UCSD-AML1 (cell line): ENCODE data around the gene UTP18.
"Not testable (repeated sequence)": the region's sequence is repeated elsewhere in the genome, so short reads cannot be mapped to it uniquely, and the experiment has no call there.

Source experiments
- DNase-seq: peaks from one replicate; lab custom pipeline; 2025; ENCODE audit not compliant: unreplicated experiment; lab: John Stamatoyannopoulos, UW

Gene UTP18

DNA sequence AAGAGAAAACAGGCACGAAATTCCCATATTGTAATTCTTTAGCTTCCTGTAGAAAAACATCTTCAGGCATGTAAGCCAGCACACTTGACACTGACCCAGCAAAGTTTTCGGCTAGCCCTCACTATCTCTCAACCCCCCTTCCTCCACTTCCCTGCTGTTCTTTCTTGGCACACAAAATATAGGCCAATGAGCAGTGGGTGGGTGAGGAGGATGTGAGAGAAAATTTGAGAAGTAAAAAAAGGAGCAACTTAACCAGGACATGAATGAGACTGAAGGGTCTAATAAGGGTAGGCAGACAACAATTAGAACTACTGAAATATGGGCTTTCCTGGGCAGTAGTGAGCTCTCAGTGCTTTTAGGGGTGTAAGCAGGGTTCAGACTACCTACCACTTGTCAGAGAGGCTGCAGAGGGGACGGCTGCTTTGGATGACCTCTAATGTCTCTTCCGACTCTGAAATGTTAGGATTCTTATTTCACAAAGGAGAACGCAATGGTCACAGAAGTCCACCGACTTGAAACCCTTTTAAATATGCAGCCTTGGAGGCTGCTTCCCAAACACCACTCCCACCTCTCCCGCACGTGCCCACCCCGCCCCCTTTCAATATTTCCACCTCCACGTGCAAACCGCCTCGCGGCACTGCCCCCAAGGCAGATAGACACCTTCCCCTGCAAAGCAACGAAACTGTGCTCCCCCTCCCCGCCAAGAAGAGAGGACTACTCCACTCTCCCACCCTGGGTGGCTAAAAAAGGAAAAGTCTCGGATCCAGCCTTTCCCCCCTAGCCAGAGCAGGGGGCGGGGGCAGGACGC, 1.4 kb upstream of the UTP18 start:
- peak; percentile 33 for DNase-seq

- DNase-seq, result peak; percentile 96
These were observed 646 bp upstream of the UTP18 start, which contains the start of gene MBTD1 for GRCh38 chr17:51259564-51260236. TSS of gene MBTD1 (minus strand) at chr17:51260049. CDS start at chr17:51225161, 34,888 bp downstream.

DNA sequence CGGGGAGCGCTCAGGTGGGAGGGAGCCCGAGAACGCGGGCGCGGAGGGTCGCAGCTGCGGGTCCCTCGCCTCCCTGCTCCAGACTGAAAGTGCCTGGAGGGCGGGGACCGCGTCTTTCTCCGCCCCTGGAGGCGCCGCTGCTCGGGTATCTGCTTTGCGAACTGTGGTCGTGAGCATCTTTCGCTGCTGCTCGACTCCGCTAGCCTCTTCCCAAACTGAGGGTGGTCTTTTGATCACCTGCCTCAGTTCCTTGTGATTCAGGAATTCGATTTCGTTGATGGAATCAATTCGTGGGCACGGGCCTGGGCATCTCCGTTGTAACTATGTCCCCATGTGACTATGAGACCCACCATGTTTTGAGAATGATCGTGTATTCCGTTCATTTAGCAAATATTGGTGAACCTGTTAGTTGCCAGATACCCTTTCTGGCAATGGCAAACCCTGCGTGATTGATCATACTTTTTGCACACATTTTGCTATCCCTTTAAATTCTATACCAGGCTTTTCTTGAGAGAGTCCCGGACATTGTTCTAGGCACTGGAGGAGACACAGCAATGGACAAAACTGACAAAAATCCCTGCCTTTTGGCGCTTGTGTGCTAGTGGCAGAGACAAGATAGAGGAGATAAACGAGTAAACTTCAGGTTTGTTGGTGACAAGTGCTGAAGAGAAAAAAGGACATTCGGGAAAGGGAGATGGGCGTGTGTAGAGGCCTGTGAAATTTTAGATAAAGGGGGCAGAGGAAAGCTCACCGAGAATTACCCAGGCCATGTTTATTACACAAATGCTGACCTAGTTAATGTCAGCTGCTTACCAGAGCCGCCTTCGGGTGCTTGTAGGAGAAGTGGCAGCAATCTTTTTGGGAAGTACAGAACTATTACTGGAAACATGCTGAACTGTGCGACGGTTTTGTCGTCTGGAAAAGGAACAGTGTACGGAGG, 948 bp downstream of the UTP18 start:
- DNase-seq, result peak; percentile 22

DNA sequence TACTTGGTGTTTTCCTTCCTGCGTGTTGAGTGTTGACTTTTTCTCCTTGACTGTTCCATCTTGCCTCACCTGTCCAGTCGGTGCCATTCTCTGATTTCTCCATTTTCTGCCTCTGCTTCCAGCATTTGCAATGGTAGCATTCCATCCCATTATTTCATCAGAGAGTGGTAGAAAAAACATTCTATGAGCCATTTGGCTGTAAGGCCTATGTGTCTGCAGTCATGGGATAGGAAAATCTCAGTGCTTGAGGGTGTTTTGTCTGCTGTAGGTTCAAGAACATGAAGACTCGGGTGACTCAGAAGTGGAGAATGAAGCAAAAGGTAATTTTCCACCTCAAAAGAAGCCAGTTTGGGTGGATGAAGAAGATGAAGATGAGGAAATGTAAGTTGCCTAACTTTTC, 2.7 kb downstream of the UTP18 start:
- DNase-seq, result no peak

GRCh38 chr17:51264466-51264865, 4.1 kb downstream of the UTP18 start:
- DNase-seq, result not testable (repeated sequence)

DNA sequence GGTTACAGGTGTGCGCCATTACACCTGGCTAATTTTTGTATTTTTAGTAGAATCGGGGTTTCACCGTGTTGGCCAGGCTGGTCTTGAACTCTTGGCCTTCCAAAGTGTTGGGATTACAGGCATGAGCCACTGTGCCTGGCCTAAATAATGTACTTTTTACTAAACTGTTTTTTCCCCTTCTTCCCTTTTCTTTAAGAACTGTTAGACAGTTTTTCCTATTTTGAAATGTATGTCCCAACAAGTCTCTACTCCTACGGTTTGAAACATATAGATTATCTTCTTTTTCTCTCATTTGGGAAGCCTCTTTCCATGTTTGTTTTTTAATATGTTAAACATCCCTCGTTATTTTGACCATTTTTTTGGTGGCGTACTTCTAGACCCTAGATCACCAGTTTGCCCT, 9.6 kb downstream of the UTP18 start:
- DNase-seq, result no peak

- DNase-seq, result no peak
These were observed 10.3 kb downstream of the UTP18 start for GRCh38 chr17:51270636-51271035.

GRCh38 chr17:51272812-51273211, 12.5 kb downstream of the UTP18 start:
- DNase-seq, result no peak

DNA sequence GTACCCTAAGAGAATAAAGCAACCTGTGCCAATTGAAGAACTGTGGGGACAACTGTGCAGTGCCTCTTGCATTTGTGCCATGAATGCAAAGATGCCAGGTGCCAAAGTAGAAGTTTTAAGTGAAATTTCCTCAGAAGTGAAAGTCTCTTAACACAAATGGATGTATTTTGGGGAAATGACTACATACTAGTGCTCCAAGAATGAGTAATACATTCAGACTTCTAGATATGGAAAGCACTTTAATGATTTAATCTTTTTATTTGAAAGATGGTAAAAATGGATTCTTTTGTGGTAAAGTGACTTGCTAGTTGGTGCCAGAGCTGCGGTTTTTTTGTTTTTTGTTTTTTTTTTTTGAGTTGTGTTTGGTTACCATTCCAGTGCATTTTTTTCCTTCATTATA, 15.0 kb downstream of the UTP18 start:
- no peak for DNase-seq

DNA sequence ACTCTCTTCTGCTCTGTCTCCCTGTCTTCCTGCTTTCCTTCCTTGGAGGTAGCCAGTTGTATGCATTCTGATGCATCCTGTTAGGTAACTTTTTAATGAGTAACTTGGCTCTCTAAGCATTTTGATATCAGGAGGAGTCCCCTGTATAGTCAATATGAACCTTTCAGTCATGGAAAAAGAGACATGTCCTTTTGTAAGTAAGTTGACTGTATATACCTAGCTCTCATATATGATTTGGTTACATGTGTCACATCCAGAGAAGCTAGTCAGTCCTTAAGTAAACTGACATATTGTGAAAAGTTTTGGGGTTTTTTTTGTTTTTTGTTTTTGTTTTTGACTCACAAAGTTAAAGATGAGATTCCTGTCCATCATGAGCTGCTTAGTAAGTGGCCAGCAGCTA, 18.8 kb downstream of the UTP18 start:
- no peak for DNase-seq

DNA sequence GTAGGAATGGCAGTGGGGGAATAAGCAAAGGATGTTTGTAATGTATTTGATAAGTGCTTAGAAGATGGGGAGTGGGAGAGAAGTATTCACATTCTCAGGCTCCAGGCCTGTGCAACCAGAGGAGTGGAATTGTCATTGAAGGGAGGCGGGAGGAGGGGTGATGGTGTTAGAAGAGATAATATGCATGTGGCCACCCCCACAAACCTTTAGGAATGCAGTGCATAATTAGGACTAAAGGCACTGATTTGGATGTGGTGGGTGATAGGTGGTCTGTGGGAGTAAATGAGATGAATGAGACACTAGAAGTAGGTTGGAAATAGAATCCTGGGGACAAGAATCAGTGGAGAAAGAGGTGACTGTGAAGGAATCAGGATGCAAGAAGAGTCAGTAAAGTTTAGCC, 27.1 kb downstream of the UTP18 start:
- DNase-seq, result no peak

- no peak for DNase-seq
These were observed 29.4 kb downstream of the UTP18 start for GRCh38 chr17:51289696-51290111.

GRCh38 chr17:51294338-51294737, 34.0 kb downstream of the UTP18 start:
- not testable (repeated sequence) for DNase-seq

- DNase-seq, result no peak
These were observed 38.4 kb downstream of the UTP18 start for GRCh38 chr17:51298508-51299371.

DNA sequence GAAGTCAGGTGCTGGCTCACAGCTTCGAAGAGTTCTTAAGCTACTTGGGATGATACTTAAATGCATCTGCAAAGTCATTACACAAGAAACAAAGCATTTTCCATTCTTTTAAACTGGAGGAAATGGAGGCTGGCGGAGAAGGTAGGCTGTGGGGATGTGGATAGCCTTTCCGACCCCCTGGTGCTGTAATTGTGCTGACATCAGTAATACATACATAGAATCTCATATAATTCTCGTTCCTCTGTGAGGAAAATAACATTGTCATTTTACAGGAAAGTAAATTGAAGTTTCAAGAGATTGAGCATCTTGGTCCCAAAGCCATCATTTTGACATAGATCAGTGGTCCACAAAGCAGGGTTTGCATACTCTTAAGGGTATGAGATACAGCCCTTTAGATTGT, 39.5 kb downstream of the UTP18 start:
- no peak for DNase-seq

- DNase-seq, result no peak
These were observed 44.8 kb downstream of the UTP18 start for GRCh38 chr17:51305182-51305581.

- DNase-seq, result not testable (repeated sequence)
These were observed 51.7 kb downstream of the UTP18 start for GRCh38 chr17:51312003-51312402.

DNA sequence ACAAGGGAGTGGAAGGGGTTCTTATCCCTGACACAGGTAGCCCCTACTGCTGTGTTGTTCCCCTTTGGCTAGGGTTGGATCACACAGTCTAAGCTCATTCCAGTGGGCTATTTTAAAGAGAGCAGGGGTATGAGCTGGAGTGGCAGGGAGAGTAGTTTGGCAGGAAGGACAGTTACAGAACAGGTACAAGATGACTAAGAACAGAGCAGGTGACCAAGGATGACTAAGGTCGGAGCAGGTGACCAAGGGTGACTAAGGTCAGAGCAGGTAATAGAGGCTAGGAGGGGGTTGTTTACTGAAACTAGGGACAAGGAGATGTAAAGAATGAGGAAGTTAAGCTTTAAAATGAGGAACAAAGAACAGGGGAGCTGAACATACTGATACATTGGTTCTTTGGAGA, 58.8 kb downstream of the UTP18 start:
- no peak for DNase-seq

DNA sequence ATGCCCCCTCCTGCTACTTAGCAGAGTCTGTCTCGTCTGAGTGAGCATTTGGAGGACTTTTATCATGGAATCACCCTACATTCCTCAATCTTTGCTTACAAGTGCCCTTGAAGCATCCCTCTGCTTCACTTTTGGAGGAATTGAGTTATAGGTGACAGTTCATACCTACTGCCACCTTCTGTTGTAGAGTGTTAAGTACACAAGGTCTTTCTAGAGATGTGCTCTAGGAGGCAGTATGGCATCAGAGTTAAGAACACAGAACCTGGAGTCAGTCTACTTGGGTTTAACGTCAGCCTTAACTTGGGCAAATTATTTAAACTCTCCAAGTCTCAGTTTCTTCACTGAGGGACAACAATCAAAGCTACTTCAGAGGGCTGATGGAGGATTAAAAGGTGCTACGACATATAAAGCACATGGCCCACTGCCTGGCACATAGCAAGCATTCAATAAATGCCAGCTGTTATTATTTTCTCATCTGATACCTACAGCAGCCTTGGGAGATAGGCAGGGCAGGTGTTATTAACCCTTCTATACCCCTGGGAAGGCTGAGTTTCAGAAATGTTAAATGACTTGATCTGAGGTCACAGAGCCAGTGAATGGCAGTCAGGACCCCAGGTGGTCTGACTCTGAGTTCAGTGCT, 62.2 kb downstream of the UTP18 start:
- DNase-seq, result no peak

DNA sequence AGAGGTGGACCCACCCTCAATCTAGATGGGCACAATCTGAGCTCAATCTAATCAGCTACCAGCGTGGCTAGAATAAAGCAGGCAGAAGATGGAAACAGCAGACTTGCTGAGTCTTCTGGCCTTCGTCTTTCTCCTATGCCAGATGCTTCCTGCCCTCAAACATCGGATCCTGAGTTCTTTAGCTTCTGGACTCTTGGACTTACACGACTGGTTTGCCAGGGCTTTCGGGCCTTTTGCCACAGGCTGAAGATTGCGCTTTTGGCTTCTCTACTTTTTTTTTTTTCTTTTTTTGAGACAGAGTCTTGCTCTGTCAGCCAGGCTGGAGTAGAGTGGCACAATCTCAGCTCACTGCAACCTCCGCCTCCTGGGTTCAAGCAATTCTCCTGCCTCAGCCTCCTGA, 65.1 kb downstream of the UTP18 start:
- no peak for DNase-seq
